ENCODE measurements around the gene REPS2.

The REPS2 gene

GRCh38 chrX:17095161-17095560 lies 148.7 kb downstream of the REPS2 start:
- no peak for ATAC-seq (replicated peaks; ENCODE audit: extremely low read depth, poor library complexity, severe bottlenecking)

GRCh38 chrX:17098516-17099247 lies 152.2 kb downstream of the REPS2 start:
- H3K27me3 Mint-ChIP-seq = peaks cover 13% of the 10 kb centered on the region
- no peak overlapping the region for H3K4me3 Mint-ChIP-seq
- no peaks in the 10 kb centered on the region for H3K4me1 Mint-ChIP-seq
- ATAC-seq (replicated peaks; ENCODE audit: extremely low read depth, poor library complexity, severe bottlenecking) = no peak
- no peak overlapping the region for H3K27ac Mint-ChIP-seq (ENCODE audit: low read depth)
- DNase-seq (ENCODE audit: low spot score in 2 of 2) = no peak
- no peaks in the 10 kb centered on the region for H3K36me3 Mint-ChIP-seq (ENCODE audit: insufficient read depth)
- no peaks in the 10 kb centered on the region for H3K9me3 Mint-ChIP-seq

More at GRCh38 chrX:17095161-17095560, 148.7 kb downstream of the REPS2 start:
- no peak for DNase-seq (ENCODE audit: low spot score in 2 of 2)
- no peak overlapping the region for H3K27ac Mint-ChIP-seq (ENCODE audit: low read depth)
- no peaks in the 10 kb centered on the region for H3K4me1 Mint-ChIP-seq
- peaks cover 16% of the 10 kb centered on the region for H3K27me3 Mint-ChIP-seq
- no peak overlapping the region for H3K4me3 Mint-ChIP-seq
- no peaks in the 10 kb centered on the region for H3K9me3 Mint-ChIP-seq
- H3K36me3 Mint-ChIP-seq (ENCODE audit: insufficient read depth) = no peaks in the 10 kb centered on the region

- no peak for ATAC-seq (replicated peaks; ENCODE audit: extremely low read depth, poor library complexity, severe bottlenecking)
- Mint-ChIP-seq H3K36me3 (ENCODE audit: insufficient read depth) (no peaks in the 10 kb centered on the region), H3K27ac (ENCODE audit: low read depth) (no peak overlapping the region), H3K27me3 (no peaks in the 10 kb centered on the region), H3K9me3 (no peaks in the 10 kb centered on the region), H3K4me3 (no peak overlapping the region), H3K4me1 (no peaks in the 10 kb centered on the region)
- no peak for DNase-seq (ENCODE audit: low spot score in 2 of 2)
These were observed 158.0 kb downstream of the REPS2 start for GRCh38 chrX:17104433-17104832.

- DNase-seq (ENCODE audit: low spot score in 2 of 2) (no peak), ATAC-seq (replicated peaks; ENCODE audit: extremely low read depth, poor library complexity, severe bottlenecking) (no peak)
- no peaks in the 10 kb centered on the region for H3K36me3 Mint-ChIP-seq (ENCODE audit: insufficient read depth)
- H3K4me3 Mint-ChIP-seq = no peak overlapping the region
- H3K27me3 Mint-ChIP-seq = no peaks in the 10 kb centered on the region
- H3K9me3 Mint-ChIP-seq = no peaks in the 10 kb centered on the region
- no peak overlapping the region for H3K27ac Mint-ChIP-seq (ENCODE audit: low read depth)
- H3K4me1 Mint-ChIP-seq = no peaks in the 10 kb centered on the region
These were observed 174.4 kb downstream of the REPS2 start for GRCh38 chrX:17120816-17121215.

GRCh38 chrX:17154001-17154400 lies 207.5 kb downstream of the REPS2 start:
- Mint-ChIP-seq H3K4me3 (no peak overlapping the region), H3K4me1 (no peaks in the 10 kb centered on the region), H3K27me3 (no peaks in the 10 kb centered on the region), H3K36me3 (ENCODE audit: insufficient read depth) (peaks cover 2% of the 10 kb centered on the region), H3K27ac (ENCODE audit: low read depth) (no peak overlapping the region), H3K9me3 (no peaks in the 10 kb centered on the region)
- ATAC-seq (replicated peaks; ENCODE audit: extremely low read depth, poor library complexity, severe bottlenecking) = no peak
- no peak for DNase-seq (ENCODE audit: low spot score in 2 of 2)

GRCh38 chrX:17160975-17161374 lies 214.5 kb downstream of the REPS2 start:
- peaks cover 4% of the 10 kb centered on the region for H3K36me3 Mint-ChIP-seq (ENCODE audit: insufficient read depth)
- H3K27ac Mint-ChIP-seq (ENCODE audit: low read depth) = no peak overlapping the region
- ATAC-seq (replicated peaks; ENCODE audit: extremely low read depth, poor library complexity, severe bottlenecking) = no peak
- H3K4me3 Mint-ChIP-seq = no peak overlapping the region
- H3K4me1 Mint-ChIP-seq = no peaks in the 10 kb centered on the region
- peaks cover 6% of the 10 kb centered on the region for H3K9me3 Mint-ChIP-seq
- H3K27me3 Mint-ChIP-seq = no peaks in the 10 kb centered on the region
- no peak for DNase-seq (ENCODE audit: low spot score in 2 of 2)

- Mint-ChIP-seq H3K9me3 (peaks cover 6% of the 10 kb centered on the region), H3K4me1 (no peaks in the 10 kb centered on the region), H3K4me3 (no peak overlapping the region), H3K27me3 (no peaks in the 10 kb centered on the region), H3K27ac (ENCODE audit: low read depth) (no peak overlapping the region), H3K36me3 (ENCODE audit: insufficient read depth) (peaks cover 4% of the 10 kb centered on the region)
- DNase-seq (ENCODE audit: low spot score in 2 of 2) (no peak), ATAC-seq (replicated peaks; ENCODE audit: extremely low read depth, poor library complexity, severe bottlenecking) (no peak)
These were observed 215.5 kb downstream of the REPS2 start for GRCh38 chrX:17161991-17162390.

GRCh38 chrX:17164079-17164478 lies 217.6 kb downstream of the REPS2 start:
- Mint-ChIP-seq H3K4me1 (no peaks in the 10 kb centered on the region), H3K27me3 (no peaks in the 10 kb centered on the region), H3K9me3 (peaks cover 6% of the 10 kb centered on the region), H3K27ac (ENCODE audit: low read depth) (no peak overlapping the region), H3K36me3 (ENCODE audit: insufficient read depth) (peaks cover 2% of the 10 kb centered on the region), H3K4me3 (no peak overlapping the region)
- ATAC-seq (replicated peaks; ENCODE audit: extremely low read depth, poor library complexity, severe bottlenecking) = no peak
- no peak for DNase-seq (ENCODE audit: low spot score in 2 of 2)

GRCh38 chrX:17164941-17165340 lies 218.5 kb downstream of the REPS2 start:
- no peaks in the 10 kb centered on the region for H3K4me1 Mint-ChIP-seq
- H3K36me3 Mint-ChIP-seq (ENCODE audit: insufficient read depth) = peaks cover 2% of the 10 kb centered on the region
- H3K27ac Mint-ChIP-seq (ENCODE audit: low read depth) = no peak overlapping the region
- ATAC-seq (replicated peaks; ENCODE audit: extremely low read depth, poor library complexity, severe bottlenecking) (no peak), DNase-seq (ENCODE audit: low spot score in 2 of 2) (no peak)
- H3K27me3 Mint-ChIP-seq = no peaks in the 10 kb centered on the region
- peaks cover 6% of the 10 kb centered on the region for H3K9me3 Mint-ChIP-seq
- no peak overlapping the region for H3K4me3 Mint-ChIP-seq

- Mint-ChIP-seq H3K27me3 (no peaks in the 10 kb centered on the region), H3K4me1 (no peaks in the 10 kb centered on the region), H3K27ac (ENCODE audit: low read depth) (no peak overlapping the region), H3K4me3 (no peak overlapping the region), H3K36me3 (ENCODE audit: insufficient read depth) (peaks cover 2% of the 10 kb centered on the region), H3K9me3 (peaks cover under 1% of the 10 kb centered on the region)
- DNase-seq (ENCODE audit: low spot score in 2 of 2) (no peak), ATAC-seq (replicated peaks; ENCODE audit: extremely low read depth, poor library complexity, severe bottlenecking) (no peak)
These were observed 221.5 kb downstream of the REPS2 start for GRCh38 chrX:17167915-17168314.

GRCh38 chrX:17170973-17171372 lies 224.5 kb downstream of the REPS2 start:
- no peaks in the 10 kb centered on the region for H3K27me3 Mint-ChIP-seq
- no peak overlapping the region for H3K27ac Mint-ChIP-seq (ENCODE audit: low read depth)
- ATAC-seq (replicated peaks; ENCODE audit: extremely low read depth, poor library complexity, severe bottlenecking) (no peak), DNase-seq (ENCODE audit: low spot score in 2 of 2) (no peak)
- no peaks in the 10 kb centered on the region for H3K4me1 Mint-ChIP-seq
- no peak overlapping the region for H3K4me3 Mint-ChIP-seq
- H3K36me3 Mint-ChIP-seq (ENCODE audit: insufficient read depth) = no peaks in the 10 kb centered on the region
- H3K9me3 Mint-ChIP-seq = no peaks in the 10 kb centered on the region

- no peaks in the 10 kb centered on the region for H3K27me3 Mint-ChIP-seq
- H3K4me3 Mint-ChIP-seq = no peak overlapping the region
- no peaks in the 10 kb centered on the region for H3K36me3 Mint-ChIP-seq (ENCODE audit: insufficient read depth)
- DNase-seq (ENCODE audit: low spot score in 2 of 2) (no peak), ATAC-seq (replicated peaks; ENCODE audit: extremely low read depth, poor library complexity, severe bottlenecking) (no peak)
- H3K9me3 Mint-ChIP-seq = no peaks in the 10 kb centered on the region
- H3K4me1 Mint-ChIP-seq = no peaks in the 10 kb centered on the region
- H3K27ac Mint-ChIP-seq (ENCODE audit: low read depth) = no peak overlapping the region
These were observed 228.2 kb downstream of the REPS2 start for GRCh38 chrX:17174671-17175070.

- DNase-seq (ENCODE audit: low spot score in 2 of 2) (no peak), ATAC-seq (replicated peaks; ENCODE audit: extremely low read depth, poor library complexity, severe bottlenecking) (no peak)
- H3K36me3 Mint-ChIP-seq (ENCODE audit: insufficient read depth) = no peaks in the 10 kb centered on the region
- H3K4me1 Mint-ChIP-seq = no peaks in the 10 kb centered on the region
- H3K27me3 Mint-ChIP-seq = no peaks in the 10 kb centered on the region
- H3K27ac Mint-ChIP-seq (ENCODE audit: low read depth) = no peak overlapping the region
- no peak overlapping the region for H3K4me3 Mint-ChIP-seq
- H3K9me3 Mint-ChIP-seq = no peaks in the 10 kb centered on the region
These were observed 235.9 kb downstream of the REPS2 start for GRCh38 chrX:17182317-17182716.
